ES-I3 (cell line): ENCODE measurements around the gene EGR1.

Experiments used
- H3K36me3 ChIP-seq: 2 replicates; pipeline ENCODE4 v1.6.1; 2013; ENCODE audit warnings: mild to moderate bottlenecking, low read length, control low read depth, moderate library complexity; ENCODE audit not compliant: insufficient read depth
- H3K4me1 ChIP-seq: 2 replicates; pipeline ENCODE4 v1.6.1; 2013; ENCODE audit warnings: mild to moderate bottlenecking, control low read depth, low read length; ENCODE audit not compliant: insufficient read depth
- H3K9ac ChIP-seq: 2 replicates; pipeline ENCODE4 v1.6.1; 2013; ENCODE audit warnings: low read depth, mild to moderate bottlenecking, low read length, moderate library complexity
- H3K9me3 ChIP-seq: 2 replicates; pipeline ENCODE4 v1.6.1; 2013; ENCODE audit warnings: mild to moderate bottlenecking, low read length, moderate library complexity; ENCODE audit not compliant: control insufficient read depth, insufficient read depth

EGR1 gene

GRCh38 chr5:138460032-138460693 lies 5.1 kb upstream of the EGR1 start:
- H3K9ac ChIP-seq: no peak overlapping the region
- no peaks in the 10 kb centered on the region for H3K9me3 ChIP-seq
- peaks cover 6% of the 10 kb centered on the region for H3K4me1 ChIP-seq
- no peaks in the 10 kb centered on the region for H3K36me3 ChIP-seq

GRCh38 chr5:138461343-138462125 lies 3.7 kb upstream of the EGR1 start:
- Histone ChIP-seq H3K9me3 (no peaks in the 10 kb centered on the region), H3K9ac (no peak overlapping the region), H3K4me1 (no peaks in the 10 kb centered on the region; the same call in 1 of the 2 replicates), H3K36me3 (no peaks in the 10 kb centered on the region)

GRCh38 chr5:138463419-138464007 lies 1.8 kb upstream of the EGR1 start:
- H3K9ac ChIP-seq: peak overlapping the region; percentile 93
- no peaks in the 10 kb centered on the region; the same call in 1 of the 2 replicates for H3K4me1 ChIP-seq
- no peaks in the 10 kb centered on the region for H3K9me3 ChIP-seq
- no peaks in the 10 kb centered on the region for H3K36me3 ChIP-seq

GRCh38 chr5:138464008-138464387 lies 1.3 kb upstream of the EGR1 start:
- no peaks in the 10 kb centered on the region for H3K9me3 ChIP-seq
- peak overlapping the region; percentile 93 for H3K9ac ChIP-seq
- no peaks in the 10 kb centered on the region for H3K36me3 ChIP-seq
- no peaks in the 10 kb centered on the region; the same call in 1 of the 2 replicates for H3K4me1 ChIP-seq

GRCh38 chr5:138464388-138465260 lies 655 bp upstream of the EGR1 start:
- H3K36me3 ChIP-seq: no peaks in the 10 kb centered on the region
- no peaks in the 10 kb centered on the region; the same call in 1 of the 2 replicates for H3K4me1 ChIP-seq
- peak overlapping the region; percentile 93 for H3K9ac ChIP-seq
- no peaks in the 10 kb centered on the region for H3K9me3 ChIP-seq

GRCh38 chr5:138466125-138466899 lies 1.0 kb downstream of the EGR1 start:
- Histone ChIP-seq H3K9me3 (no peaks in the 10 kb centered on the region), H3K4me1 (no peaks in the 10 kb centered on the region; the same call in 1 of the 2 replicates), H3K36me3 (no peaks in the 10 kb centered on the region), H3K9ac (peak overlapping the region; percentile 93)

GRCh38 chr5:138466900-138467710 lies 1.8 kb downstream of the EGR1 start:
- no peaks in the 10 kb centered on the region for H3K36me3 ChIP-seq
- H3K4me1 ChIP-seq: no peaks in the 10 kb centered on the region
- no peaks in the 10 kb centered on the region for H3K9me3 ChIP-seq
- no peak overlapping the region for H3K9ac ChIP-seq

GRCh38 chr5:138467711-138468132 lies 2.4 kb downstream of the EGR1 start:
- no peaks in the 10 kb centered on the region for H3K36me3 ChIP-seq

GRCh38 chr5:138468133-138468965 lies 3.1 kb downstream of the EGR1 start:
- H3K9ac ChIP-seq: no peak overlapping the region
- H3K36me3 ChIP-seq: no peaks in the 10 kb centered on the region

More at GRCh38 chr5:138467711-138468132, 2.4 kb downstream of the EGR1 start:
- Histone ChIP-seq H3K4me1 (no peaks in the 10 kb centered on the region), H3K9me3 (no peaks in the 10 kb centered on the region), H3K9ac (no peak overlapping the region)

GRCh38 chr5:138468966-138469539 lies 3.8 kb downstream of the EGR1 start:
- Histone ChIP-seq H3K9ac (no peak overlapping the region), H3K4me1 (no peaks in the 10 kb centered on the region), H3K9me3 (no peaks in the 10 kb centered on the region), H3K36me3 (no peaks in the 10 kb centered on the region)

More at GRCh38 chr5:138468133-138468965, 3.1 kb downstream of the EGR1 start:
- H3K4me1 ChIP-seq: no peaks in the 10 kb centered on the region
- H3K9me3 ChIP-seq: no peaks in the 10 kb centered on the region

- H3K9me3 ChIP-seq: no peaks in the 10 kb centered on the region
- H3K36me3 ChIP-seq: no peaks in the 10 kb centered on the region
- H3K9ac ChIP-seq: no peak overlapping the region
- H3K4me1 ChIP-seq: no peaks in the 10 kb centered on the region
Observed at GRCh38 chr5:138469540-138470321, 4.5 kb downstream of the EGR1 start.
